ENCODE measurements around the gene RBM46.

- TF ChIP-seq TAF1 (IDR thresholded peaks at IDR 0.05; ENCODE audit: borderline replicate concordance, insufficient read depth, low read length) (no peak), REST (IDR thresholded peaks at IDR 0.05; ENCODE audit: insufficient read depth in 1 of 2, low read depth in 2 of 2, low read length in 2 of 2) (no peak)
Observed at GRCh38 chr4:154836030-154836429, 55.0 kb downstream of the RBM46 start.

All from PFSK-1 (cell line).